HG03378 (cell line): ENCODE results near the gene KCNG2.

ENCODE experiments used
- ATAC-seq: cut with Tn5 transposase; IDR thresholded peaks from one replicate; pipeline ENCODE4 v1.9.1; 2021; ENCODE audit warnings: mild to moderate bottlenecking, moderate library complexity; ENCODE audit not compliant: unreplicated experiment

The KCNG2 gene

DNA sequence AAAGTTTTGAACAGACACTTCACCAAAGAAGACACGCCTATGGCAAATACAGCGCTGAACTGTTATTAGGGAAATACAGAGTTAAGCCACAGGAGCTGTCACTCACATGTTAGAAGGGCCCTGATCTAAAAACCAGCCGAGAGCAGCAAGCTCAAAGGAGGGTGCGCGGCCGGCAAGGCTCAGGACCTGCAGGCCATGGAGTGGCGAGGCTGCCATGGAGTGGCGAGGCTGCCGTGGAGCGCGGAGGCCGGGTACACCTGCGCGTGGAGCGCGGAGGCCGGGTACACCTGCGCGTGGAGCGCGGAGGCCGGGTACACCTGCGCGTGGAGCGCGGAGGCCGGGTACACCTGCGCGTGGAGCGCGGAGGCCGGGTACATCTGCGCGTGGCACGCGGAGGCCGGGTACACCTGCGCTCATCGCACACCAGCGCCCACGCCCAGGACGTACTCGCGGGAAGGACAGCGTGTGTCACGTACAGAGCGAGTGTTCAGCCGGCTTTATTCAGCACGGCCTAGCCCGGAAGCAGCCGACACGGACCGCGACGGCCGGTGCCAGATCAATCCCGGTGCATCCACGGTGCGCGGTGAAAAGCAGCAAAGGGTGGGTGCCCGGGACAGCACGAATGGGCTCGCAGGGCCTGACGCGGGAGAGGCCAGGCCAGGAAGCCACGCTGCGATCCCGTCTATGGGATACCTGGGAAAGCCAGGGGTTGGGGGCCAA lies 84.9 kb downstream of the KCNG2 start:
- ATAC-seq = no peak

DNA sequence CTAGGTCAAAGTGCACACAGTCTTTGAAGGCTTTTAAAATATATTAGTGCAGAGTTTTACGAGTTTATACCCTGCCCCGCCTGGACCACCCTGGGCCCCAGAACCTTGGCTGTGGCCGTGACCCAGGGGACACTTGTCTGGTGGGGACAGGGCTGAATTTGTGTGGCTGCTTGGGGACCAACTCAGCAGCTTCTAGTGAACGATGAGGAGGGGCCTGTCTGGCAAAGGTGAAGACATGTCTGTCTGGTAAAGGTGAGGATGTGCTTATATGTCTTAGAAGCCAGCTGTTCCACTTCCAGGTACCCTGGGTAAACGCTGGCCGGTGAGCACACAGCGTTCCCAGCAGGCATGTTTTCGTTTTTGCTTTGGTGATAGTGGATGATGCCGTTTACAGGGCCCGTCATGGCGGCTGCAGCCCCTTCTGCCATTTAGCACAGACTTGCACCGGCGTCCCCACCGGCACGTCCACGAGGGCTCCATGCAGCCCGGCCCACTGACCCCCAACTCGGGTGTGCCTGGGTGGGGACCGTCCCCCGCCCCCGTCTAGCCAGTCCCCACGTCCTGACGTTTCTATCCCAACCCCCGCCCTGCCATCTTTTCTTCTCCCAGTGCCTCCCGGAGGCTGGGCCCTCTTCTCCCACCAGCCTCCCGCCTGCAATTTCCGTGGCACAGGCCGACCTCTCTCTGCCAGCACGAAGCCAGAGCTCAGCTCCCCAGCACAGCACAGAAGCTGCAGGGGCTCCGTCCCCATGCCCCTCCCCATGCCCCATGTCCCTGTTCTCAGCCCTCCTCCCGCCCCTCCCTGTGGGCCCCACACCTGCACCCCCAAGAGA lies 85.9 kb downstream of the KCNG2 start:
- no peak for ATAC-seq

DNA sequence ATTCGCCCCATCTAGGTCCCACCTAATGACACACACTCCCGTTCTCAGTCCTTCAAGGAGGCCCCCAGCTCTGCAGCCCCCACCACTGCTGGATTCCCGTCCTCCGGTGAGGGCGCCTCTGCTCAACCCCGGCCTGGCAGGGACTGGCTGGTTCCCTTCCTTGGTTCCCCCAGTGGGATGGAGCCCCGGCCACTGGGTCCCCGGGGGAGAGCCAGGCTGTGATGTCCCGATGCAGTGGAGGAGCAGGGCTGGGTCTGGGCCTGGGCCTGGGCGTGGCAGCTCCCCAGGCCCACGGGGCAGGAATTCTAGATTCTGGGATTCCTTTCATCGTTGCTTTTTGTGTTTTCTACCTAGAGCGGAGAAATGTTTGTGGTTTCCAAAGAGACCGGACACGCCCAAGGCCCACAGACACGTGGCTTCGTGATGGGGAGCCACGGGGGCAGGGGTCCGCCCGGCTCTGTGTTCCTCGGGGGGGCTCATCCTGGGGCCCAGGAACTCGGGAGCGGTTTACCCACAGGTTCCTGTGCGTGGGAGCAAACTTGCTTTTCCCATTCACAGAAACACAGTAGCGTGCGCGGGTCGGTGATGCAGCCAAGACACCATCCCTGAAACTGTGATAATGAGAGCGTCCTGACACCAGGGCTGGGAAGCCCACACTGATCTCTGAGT lies 86.7 kb downstream of the KCNG2 start:
- ATAC-seq = no peak

DNA sequence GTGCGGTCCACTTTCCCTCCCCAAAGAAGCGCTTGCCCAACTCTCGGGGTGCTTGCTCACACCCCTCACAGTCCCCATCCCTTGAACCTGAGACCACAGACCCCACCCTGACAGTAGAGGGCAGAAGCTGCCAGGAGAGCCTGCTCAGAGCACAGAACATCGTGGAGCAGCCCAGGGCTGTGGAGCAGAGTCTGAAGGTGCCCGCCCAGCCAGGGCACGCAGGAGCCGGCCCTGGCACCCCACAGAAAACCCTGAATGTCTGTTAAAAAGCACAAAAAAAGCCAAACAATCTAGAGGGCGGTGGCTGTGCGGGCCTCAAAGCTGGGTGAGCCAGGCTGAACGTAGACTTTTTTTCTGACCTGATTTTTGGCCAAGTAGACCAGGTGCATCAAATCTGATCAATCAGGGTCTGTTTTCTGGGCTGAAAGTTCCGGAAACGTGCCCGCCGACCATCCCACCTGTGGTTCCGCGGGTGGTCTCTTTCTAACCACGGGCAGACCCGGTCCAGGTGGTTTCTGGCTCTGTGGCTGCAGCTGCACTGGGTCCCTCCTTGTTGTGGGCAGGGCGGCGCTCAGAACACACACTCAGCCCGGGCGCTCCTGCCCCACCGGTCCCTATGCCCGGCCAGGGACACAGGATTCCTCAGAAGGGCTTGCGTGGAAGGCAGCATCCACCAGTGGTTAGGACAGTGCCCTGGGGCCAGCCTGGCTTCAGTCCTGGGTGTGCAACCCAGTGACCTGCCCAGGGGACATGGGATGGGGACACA lies 87.4 kb downstream of the KCNG2 start:
- ATAC-seq = no peak

- no peak for ATAC-seq
Measured at GRCh38 chr18:79887181-79888000, 89.7 kb downstream of the KCNG2 start.

DNA sequence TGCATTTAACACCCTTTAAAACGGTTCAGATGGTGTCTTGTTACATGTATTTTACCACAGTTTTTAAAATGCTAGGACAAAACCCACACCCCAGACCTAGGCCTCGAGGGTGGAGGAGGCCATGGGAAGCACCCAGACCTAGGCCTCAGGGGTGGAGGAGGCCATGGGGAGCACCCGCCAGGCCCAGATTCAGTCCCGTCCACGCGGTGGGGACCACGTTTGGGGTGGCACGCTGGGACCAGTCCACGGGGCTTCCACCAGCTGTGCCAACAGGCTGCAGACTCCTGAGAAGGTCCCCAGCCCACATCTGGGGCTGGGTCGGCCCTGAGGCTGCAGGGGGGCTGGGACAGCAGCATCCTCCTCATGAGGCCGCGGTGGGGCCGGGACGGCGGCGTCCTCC lies 90.3 kb downstream of the KCNG2 start:
- ATAC-seq = no peak

DNA sequence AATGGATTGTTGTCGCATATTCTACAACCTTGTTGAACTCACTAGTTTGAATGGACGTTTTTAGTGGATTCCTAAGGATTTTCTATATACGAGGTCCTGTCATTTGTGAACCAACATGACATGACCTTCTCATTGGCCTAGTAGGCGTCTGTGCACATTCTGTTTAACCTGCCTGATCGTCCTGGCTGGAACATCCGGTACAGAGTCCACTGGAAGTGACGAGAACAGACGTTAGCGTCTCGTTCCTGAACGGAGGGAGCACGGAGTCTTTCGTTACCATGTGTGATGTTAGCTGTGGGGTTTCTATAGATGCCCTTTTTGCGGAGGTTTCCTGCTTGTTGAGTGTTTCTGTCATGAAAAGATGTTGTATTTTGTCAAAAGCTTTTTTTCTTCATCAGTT lies 91.8 kb downstream of the KCNG2 start:
- ATAC-seq = no peak

DNA sequence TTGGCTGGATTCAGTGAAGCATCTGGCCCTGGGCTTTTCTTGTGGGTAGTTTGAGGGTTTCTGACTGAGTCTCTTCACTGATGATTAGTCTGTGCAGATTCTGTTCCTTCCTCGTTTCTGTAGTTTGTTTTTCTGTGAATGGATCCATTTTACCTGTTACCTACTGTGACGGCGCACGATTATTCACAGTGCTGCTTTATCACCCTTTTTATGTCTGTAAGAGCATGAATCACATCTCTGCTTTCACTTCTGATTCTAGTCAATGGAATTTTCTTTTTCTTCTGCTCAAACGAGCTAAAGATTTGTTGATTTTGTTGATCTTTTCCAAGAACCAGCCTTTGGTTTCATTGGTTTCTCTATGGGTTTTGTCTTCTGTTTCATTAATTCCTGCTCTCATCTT lies 92.9 kb downstream of the KCNG2 start:
- no peak for ATAC-seq

- no peak for ATAC-seq
Measured at GRCh38 chr18:79896738-79897137, 99.0 kb downstream of the KCNG2 start.

GRCh38 chr18:79897940-79898625 lies 100.3 kb downstream of the KCNG2 start:
- no peak for ATAC-seq

- no peak for ATAC-seq
Measured at GRCh38 chr18:79898952-79899608, 101.3 kb downstream of the KCNG2 start.

DNA sequence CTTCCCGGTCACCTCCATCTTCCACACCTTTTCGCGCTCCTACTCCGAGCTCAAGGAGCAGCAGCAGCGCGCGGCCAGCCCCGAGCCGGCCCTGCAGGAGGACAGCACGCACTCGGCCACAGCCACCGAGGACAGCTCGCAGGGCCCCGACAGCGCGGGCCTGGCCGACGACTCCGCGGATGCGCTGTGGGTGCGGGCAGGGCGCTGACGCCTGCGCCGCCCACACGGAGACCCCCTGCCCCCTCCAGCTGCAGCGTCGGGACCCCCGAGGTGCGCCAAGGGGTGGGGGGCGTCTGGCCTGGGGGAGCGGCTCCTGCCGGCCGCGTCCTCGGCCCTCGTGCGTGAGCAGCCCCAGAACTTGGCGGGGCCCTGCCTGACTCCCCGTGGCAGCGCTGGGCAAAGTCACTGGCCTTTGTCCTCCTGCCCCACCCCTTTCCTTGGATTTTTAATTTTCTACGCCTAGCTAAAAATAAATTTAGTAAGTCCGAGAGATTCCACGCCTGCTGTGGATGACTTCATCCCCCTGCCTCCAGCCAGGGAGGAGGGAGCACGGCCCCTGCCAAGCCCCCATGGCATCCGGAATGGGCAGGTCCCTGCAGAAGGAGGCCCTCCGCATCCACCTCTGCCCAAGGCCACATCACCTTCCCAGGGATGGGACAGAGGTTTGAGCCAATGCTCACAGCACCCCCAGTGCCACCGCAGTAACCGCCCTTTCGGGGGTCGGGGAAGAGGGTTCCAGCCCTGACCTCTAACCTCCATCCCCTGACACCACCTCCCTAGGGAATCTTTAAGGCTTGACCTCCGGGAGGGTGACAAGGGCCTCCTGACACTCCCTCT lies 102.1 kb downstream of the KCNG2 start:
- no peak for ATAC-seq

DNA sequence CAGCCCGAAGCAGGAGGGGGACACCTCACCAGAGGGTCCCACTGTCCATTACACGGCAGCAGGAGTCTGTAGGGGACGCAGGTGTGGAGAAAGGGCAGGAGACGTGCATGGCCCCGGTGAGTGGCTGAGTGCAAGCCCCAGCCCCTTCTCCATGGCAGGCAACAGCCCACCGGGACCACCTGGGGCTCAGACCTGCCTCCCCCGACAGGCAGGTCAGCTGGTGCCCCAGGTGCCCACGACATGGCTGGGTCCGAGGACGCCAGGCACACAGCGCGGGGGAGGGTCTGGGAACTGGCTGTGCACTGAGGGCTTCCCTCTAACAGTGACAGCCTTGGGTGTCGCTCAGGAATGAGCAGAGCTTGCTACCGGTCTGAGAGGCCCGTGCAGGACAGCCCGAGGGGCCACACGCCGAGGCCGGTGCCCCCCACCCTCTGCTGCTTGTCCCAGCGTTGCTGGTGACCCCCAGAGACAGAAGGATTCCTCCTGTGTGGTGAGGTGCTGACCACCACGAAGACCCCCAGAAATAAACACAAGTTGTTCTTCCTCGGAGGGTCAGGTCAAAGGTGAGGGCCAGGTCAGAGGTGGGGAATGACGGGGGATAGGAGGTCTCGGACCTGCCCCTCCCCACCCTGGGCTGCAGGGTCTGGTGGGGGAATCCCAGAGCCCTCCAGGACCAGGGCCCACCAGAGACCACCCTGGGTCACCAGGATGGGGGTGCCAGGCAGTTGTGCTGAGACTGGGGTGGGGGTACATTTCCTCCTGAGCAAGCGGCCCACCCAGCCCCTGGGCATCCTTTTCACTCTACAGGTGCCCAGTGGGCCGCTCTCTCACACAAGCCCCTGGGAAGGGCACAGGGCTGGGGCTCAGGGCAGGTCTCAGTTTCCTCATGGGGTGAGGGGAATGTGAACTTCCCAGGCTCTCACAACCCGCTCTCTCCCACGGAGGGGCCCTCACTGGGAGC lies 103.2 kb downstream of the KCNG2 start:
- no peak for ATAC-seq

DNA sequence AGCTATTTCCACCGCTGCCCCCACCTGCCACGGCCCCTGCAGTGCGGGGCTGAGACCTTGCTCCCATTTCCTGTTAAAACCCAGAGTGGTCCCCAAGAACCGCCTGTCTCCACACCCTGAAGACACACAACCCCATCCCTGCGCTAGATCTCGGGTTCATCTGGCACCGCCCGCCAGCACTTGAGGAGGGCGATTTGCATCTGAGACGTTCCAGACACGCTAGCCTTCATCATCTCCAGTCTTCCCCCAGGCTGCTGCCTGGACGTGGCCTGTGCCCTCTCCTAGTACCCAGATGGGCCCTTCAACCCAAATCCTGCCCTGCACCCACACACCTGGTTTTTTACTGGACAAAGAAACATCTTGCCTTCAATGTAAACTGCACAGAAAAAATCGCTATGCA lies 103.9 kb downstream of the KCNG2 start:
- ATAC-seq = no peak

DNA sequence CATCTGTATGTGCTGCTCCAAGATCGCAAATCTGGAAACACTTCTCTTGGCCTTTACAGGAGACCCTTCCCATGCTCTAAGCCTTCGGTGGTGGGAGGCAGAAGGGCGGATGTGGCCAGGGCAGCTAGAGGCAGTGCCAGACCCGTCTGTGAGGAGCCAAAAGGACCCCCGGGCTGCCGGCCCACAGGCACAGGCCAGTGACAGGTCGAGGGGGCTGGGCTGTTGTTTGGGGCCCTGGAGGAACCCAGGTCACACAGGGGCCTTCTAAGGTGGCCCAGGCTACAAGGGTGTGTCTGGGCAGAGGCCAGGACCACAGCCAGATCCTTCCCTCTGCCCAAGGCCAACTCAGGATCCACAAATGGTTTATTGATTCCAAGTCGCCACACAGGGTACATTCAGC lies 104.3 kb downstream of the KCNG2 start:
- no peak for ATAC-seq

GRCh38 chr18:79902640-79903039 lies 104.9 kb downstream of the KCNG2 start:
- no peak for ATAC-seq

DNA sequence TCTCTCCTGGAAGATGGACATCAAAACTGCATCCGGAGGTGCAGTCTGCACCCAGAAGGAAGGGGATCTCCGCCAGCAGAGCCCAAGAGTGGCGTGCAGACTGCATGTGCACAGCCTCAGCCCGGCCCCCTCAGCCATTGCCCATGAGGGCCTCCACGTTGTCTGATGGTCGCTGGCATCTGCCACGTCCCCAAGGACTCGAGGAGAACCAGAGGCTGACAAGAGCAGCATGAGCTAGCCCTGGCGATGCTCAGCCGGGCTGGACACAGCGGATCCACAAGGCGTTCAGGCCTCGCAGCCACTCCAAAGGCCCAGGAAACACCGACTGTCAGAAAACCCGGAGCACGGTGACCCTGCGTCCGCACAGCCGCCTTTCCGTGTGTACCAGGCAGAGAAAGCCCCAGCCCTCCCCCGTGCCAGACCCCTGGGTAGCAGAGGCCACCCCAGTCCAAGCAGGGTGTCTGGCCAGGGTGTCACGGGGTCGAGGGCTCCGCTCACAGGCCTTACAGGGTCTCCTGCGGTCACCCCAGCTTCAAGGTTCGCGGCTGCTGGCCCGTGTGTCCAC lies 105.4 kb downstream of the KCNG2 start:
- ATAC-seq = no peak
